ENCODE data around the gene SWI5.
A peak's percentile ranks its signal among the peaks of the same experiment; 100 is the strongest.

SWI5 gene

DNA sequence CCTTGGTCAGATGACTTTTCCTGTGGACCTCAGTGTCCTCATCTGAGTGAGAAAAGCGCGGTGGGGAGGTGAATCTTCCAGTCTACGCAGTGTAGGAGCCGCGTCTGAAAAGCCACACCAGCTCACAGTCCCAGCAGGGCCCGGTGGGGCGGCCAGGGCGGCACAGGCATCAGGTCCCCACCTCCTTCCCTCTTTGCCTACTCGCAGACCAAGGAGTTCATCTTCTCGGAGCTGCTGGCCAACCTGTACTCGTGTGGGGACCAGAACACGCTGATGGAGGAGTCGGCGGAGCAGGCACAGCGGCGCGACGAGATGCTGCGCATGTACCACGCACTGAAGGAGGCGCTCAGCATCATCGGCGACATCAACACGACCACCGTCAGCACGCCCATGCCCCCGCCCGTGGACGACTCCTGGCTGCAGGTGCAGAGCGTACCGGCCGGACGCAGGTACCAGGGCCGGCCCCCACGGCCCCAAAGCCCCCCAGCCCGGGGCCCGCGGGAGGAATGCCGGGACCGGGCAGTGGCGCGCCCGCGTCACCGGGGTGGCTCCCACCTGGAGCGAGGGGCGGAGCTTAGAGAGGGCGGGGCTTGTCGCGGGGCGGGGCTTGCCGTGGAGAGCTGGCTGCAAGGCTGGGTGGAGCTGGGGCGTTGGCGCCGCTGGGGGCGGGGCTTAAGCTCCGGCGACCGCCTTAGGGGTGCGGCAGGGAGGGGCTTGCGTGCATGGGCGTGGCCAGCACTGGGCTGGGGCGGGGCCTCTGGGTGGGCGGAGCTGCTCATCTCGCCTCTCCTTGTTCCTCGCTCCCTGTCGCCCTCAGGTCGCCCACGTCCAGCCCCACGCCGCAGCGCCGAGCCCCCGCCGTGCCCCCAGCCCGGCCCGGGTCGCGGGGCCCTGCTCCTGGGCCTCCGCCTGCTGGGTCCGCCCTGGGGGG lies 25.9 kb upstream of the SWI5 start:
- Histone ChIP-seq H3K9me3 (ENCODE audit: severe bottlenecking) (peaks cover 2% of the 10 kb centered on the region), H3K36me3 (peaks cover 84% of the 10 kb centered on the region), H3K27me3 (ENCODE audit: insufficient read depth, low read depth, severe bottlenecking) (no peaks in the 10 kb centered on the region), H3K4me3 (ENCODE audit: low read depth, low read length) (no peak overlapping the region), H3K27ac (no peak overlapping the region)
- TF ChIP-seq, protein P1, sequence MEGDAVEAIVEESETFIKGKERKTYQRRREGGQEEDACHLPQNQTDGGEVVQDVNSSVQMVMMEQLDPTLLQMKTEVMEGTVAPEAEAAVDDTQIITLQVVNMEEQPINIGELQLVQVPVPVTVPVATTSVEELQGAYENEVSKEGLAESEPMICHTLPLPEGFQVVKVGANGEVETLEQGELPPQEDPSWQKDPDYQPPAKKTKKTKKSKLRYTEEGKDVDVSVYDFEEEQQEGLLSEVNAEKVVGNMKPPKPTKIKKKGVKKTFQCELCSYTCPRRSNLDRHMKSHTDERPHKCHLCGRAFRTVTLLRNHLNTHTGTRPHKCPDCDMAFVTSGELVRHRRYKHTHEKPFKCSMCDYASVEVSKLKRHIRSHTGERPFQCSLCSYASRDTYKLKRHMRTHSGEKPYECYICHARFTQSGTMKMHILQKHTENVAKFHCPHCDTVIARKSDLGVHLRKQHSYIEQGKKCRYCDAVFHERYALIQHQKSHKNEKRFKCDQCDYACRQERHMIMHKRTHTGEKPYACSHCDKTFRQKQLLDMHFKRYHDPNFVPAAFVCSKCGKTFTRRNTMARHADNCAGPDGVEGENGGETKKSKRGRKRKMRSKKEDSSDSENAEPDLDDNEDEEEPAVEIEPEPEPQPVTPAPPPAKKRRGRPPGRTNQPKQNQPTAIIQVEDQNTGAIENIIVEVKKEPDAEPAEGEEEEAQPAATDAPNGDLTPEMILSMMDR (IDR thresholded peaks at IDR 0.05; ENCODE audit: low read depth, low read length), result no peak
- peak; percentile 81 for DNase-seq

- H3K4me3 ChIP-seq (ENCODE audit: low read depth, low read length), result no peak overlapping the region
- TF ChIP-seq, protein P1 (IDR thresholded peaks at IDR 0.05; ENCODE audit: low read depth, low read length), result no peak
- no peak for DNase-seq
- no peaks in the 10 kb centered on the region for H3K27me3 ChIP-seq (ENCODE audit: insufficient read depth, low read depth, severe bottlenecking)
- H3K9me3 ChIP-seq (ENCODE audit: severe bottlenecking), result peaks cover 2% of the 10 kb centered on the region
- no peak overlapping the region for H3K27ac ChIP-seq
- H3K36me3 ChIP-seq, result peaks cover 80% of the 10 kb centered on the region
Measured at GRCh38 chr9:128250839-128251731, 25.0 kb upstream of the SWI5 start.

DNA sequence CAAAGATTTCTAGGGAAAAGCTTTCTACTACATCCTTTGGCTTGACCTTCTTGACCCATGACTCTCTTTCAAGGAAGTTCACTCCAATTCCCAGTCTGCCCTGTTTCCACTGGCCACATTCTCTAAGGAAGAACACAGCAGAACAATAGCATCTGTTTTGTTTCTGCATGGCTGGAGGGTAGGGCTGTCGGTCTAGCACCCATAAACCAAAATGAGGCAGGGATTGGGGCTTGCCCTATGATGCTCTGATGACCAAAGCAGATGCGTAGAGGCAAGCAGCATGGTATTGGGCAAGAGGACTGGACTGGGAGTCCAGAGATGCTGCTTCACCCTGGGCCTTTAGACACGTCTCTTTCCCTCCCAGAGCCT lies 24.4 kb upstream of the SWI5 start:
- no peak overlapping the region for H3K4me3 ChIP-seq (ENCODE audit: low read depth, low read length)
- TF ChIP-seq, protein P1 (IDR thresholded peaks at IDR 0.05; ENCODE audit: low read depth, low read length), result no peak

DNA sequence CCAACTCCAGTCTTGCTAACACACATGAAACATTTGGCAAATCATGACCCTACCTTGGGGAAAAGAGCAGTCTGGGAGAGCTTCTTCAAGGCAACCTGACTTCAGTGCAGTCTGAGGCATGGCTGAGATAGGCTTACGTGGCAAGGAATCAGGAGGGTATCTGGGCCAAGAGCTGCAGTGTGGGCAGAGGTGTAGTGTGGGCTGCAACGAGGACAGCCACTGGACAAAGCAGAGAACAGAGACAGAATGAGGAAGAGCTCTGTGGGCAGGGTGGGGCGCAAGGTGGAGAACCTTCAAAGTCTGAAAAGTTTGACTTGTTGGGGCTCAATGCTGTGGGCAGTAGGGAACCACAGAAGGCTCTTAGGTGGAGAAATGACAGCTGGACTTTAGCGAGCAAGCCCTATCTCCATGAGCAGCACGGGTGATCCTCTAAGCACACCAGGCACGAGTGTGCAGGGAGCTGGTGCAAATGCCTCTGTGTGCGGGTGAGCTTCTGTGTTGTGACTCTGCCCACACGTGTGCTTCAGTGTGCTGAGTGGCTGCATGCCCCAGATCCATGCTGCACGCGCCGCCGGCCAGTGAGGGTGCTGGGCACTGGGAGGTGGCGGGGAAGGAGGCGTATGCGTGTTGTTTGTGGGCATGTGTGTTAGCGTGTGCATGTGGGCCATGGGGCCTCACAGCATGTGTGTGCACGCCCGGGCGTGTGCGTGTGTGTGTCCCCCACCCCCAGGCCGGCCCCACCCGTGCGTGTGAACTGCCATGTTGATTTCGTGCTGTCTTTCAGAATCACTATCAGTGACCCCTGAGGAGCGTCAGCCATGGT lies 23.5 kb upstream of the SWI5 start:
- Histone ChIP-seq H3K27ac (no peak overlapping the region), H3K36me3 (peaks cover 82% of the 10 kb centered on the region), H3K4me3 (ENCODE audit: low read depth, low read length) (no peak overlapping the region), H3K27me3 (ENCODE audit: insufficient read depth, low read depth, severe bottlenecking) (no peaks in the 10 kb centered on the region), H3K9me3 (ENCODE audit: severe bottlenecking) (peaks cover 2% of the 10 kb centered on the region)
- DNase-seq, result no peak
- TF ChIP-seq, protein P1 (IDR thresholded peaks at IDR 0.05; ENCODE audit: low read depth, low read length), result no peak

More for the DNA sequence above, 24.4 kb upstream of the SWI5 start:
- peaks cover 2% of the 10 kb centered on the region for H3K9me3 ChIP-seq (ENCODE audit: severe bottlenecking)
- no peak for DNase-seq
- no peaks in the 10 kb centered on the region for H3K27me3 ChIP-seq (ENCODE audit: insufficient read depth, low read depth, severe bottlenecking)
- H3K36me3 ChIP-seq, result peaks cover 82% of the 10 kb centered on the region
- no peak overlapping the region for H3K27ac ChIP-seq

DNA sequence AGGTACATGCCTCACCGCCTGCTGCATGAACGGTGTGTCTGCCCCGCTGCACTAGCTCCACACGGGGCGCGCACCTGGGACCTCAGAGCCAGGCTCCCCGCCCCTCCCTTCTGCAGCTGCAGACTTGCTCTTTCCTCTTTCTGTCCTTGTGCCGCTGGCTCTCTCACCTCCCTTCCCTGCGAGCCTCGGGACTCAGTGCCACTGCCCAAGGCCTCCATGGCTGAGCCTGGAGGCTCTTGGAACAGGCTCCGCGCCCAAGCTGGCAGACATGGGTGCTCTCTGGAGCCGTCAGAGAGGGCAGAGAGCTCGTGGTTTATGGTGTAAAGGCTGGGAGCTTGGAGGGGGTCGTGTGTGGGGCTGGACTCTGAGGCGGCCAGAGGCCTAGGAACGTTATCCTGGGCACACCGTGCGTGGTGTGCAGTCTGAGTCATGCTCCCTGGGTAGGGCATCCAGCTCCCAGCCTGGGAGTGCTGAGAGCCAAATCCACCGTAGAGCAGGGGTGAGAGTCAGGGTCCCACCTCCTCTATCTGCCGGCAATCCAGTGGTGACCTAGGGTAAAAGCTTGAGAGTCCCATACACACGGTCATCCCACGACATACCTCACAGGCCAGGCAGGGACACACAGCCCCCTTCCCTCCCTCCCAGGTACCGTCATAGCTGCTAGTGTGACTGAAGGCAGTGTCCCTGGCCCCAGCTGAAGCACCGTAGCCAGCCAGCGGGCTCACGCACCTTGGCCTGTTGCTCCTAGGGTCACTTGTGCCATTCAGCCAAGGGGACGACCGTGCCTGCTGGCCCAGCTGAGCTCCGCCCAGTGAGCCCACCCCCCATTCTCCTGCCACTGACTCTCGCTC lies 22.7 kb upstream of the SWI5 start:
- H3K36me3 ChIP-seq, result peaks cover 82% of the 10 kb centered on the region
- TF ChIP-seq, protein P1 (IDR thresholded peaks at IDR 0.05; ENCODE audit: low read depth, low read length), result no peak

More for the DNA sequence above, 22.7 kb upstream of the SWI5 start:
- Histone ChIP-seq H3K27ac (no peak overlapping the region), H3K9me3 (ENCODE audit: severe bottlenecking) (peaks cover 2% of the 10 kb centered on the region), H3K27me3 (ENCODE audit: insufficient read depth, low read depth, severe bottlenecking) (no peaks in the 10 kb centered on the region), H3K4me3 (ENCODE audit: low read depth, low read length) (no peak overlapping the region)
- no peak for DNase-seq

Measured in WERI-Rb-1 (cell line).